NCI-H146 treated with DMSO at 0.1 percent for 48 hours (cell line): Measurements from ENCODE around the gene OR10C1.
"Not testable (repeated sequence)": the region's sequence is repeated elsewhere in the genome, so short reads cannot be mapped to it uniquely, and the experiment has no call there.

Experiments used
- DNase-seq: peaks from one replicate; lab custom pipeline; 2025; ENCODE audit not compliant: unreplicated experiment; lab: John Stamatoyannopoulos, UW

The OR10C1 gene

GRCh38 chr6:29439006-29439405 lies at the start of gene OR10C1:
OR10C1 (plus strand) TSS chr6:29439306; CDS start chr6:29440016, 710 bp downstream.
- DNase-seq: no peak

GRCh38 chr6:29395331-29395730 lies 43.8 kb upstream of the OR10C1 start, which contains the start of gene OR12D2:
OR12D2 (plus strand) TSS chr6:29395631; CDS start chr6:29396700, 1,069 bp downstream.
- DNase-seq: no peak

DNA sequence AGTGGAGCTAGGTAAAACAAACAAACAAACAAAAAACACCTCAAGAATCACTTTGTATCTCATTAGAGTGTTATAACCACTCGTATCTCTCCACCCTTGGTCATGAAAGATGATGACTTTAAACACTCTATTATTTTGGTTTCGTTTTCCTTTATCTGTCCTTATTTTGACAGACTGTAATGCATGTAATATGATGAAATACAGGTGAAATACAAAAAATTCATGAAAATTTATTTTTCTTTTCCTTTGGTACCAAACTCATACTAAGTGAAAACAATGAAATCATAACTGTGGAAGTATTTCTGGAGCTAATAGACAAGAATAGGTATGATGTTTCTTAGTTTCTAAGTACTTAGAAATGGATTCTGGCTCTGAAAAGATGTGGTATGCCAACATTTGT lies 39.6 kb upstream of the OR10C1 start:
- no peak for DNase-seq

DNA sequence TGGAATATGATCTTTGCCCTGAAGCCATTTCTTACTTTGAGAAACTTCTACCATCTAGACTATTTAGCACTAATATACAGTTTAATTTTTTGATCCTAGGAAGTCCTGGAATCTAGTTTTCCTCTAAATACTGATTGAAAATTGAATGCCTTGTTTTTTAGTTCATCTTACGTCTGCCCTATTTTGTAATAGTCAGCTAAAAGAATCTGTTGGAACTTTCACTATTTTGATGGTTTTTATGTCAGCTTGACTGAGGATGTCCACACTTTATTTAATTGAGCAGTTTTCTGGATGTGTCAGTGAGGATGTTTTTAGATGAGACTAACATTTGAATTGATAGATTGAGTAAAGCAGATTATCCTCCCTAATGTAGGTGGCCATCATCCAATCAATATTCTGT lies 35.3 kb upstream of the OR10C1 start:
- DNase-seq: no peak

GRCh38 chr6:29414588-29414987 lies 24.5 kb upstream of the OR10C1 start, which contains the start of gene OR12D1:
OR12D1 (plus strand) TSS chr6:29414928.
- DNase-seq: no peak

GRCh38 chr6:29419516-29419915 lies 19.6 kb upstream of the OR10C1 start:
- no peak for DNase-seq

DNA sequence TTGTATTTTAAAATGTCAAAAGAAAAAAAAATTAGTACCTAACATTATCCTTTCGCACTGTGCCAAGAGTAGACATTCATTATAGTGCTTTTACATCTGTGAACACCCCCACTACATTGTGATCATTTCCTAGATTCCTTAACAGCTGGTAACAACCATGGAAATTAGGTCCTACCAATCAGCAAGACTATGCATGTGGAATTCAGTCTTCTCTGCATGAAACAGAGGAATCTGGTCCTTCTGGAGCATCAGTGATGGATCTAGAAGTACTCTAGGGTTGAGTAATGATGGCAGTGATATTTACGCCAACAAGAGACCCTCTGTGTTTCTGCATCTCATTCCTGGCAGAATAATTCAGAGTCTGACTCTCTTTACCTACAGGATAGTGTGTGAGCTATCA lies 14.9 kb upstream of the OR10C1 start:
- DNase-seq: no peak

DNA sequence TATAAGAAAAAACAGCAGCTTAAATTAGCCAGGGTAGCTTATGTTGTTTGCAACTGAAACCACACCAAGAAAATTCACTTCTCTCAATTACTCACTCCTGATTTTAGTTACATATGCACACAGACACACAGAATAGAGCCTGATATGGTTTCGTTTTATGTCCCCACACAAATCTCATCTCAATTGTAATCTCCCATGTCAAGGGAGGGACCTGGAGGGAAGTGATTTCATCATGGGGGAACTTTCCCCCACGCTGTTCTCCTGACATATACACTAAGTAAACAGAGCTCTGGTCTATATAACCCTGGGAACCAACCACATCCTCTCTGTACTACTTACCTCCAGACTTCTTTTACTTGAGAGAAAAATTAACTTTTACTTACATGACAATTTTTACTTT lies 14.5 kb upstream of the OR10C1 start:
- DNase-seq: no peak

- DNase-seq: no peak
Measured at GRCh38 chr6:29425075-29425474, 14.0 kb upstream of the OR10C1 start.

GRCh38 chr6:29426654-29427053 lies 12.5 kb upstream of the OR10C1 start:
- DNase-seq: no peak

DNA sequence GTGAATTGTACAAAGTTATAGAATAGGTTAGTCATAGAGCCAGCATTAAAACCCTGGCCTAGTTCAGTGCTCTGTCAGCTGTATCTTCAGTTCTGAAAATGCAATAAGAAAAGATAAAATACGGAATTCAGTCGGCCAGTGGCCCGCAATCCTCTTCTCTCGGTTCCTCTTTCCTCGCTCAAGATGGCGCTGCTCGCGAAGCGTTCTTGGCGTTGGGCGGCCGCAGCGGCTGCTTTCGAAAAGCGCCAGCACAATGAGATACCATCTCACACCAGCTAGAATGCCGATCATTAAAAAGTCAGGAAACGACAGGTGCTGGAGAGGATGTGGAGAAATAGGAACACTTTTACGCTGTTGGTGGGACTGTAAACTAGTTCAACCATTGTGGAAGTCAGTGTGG lies 2.4 kb upstream of the OR10C1 start:
- not testable (repeated sequence) for DNase-seq

DNA sequence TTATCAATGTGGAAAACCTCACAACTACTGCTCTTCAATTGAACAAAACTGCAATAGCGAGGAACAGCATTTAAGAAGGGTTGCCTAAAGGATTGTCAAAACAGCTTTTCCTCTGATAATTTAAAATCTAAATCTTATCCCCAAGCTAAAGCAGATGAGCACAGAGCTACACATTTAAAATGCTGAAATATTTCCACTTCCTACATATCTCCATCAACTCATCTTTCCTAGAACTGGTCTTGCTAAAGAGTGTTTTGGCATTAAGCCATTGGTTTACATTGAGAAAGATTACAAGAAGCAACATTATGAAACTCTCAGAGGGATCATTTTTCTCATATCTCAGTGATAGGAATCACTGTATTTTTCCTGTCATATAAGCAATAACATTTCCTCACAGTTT lies 3.6 kb downstream of the OR10C1 start:
- no peak for DNase-seq

GRCh38 chr6:29444031-29444430 lies 4.9 kb downstream of the OR10C1 start:
- not testable (repeated sequence) for DNase-seq

GRCh38 chr6:29447670-29448069 lies 8.6 kb downstream of the OR10C1 start:
- DNase-seq: no peak

GRCh38 chr6:29451471-29452193 lies 12.5 kb downstream of the OR10C1 start:
- DNase-seq: no peak

- no peak for DNase-seq
Measured at GRCh38 chr6:29456971-29457370, 17.9 kb downstream of the OR10C1 start, which contains the start of the genes OR11A1 and OR2H1. OR11A1 (minus strand) TSS chr6:29457071; CDS start chr6:29427641, 29,430 bp downstream. OR2H1 (plus strand) TSS chr6:29457155; CDS start chr6:29461770, 4,615 bp downstream.

DNA sequence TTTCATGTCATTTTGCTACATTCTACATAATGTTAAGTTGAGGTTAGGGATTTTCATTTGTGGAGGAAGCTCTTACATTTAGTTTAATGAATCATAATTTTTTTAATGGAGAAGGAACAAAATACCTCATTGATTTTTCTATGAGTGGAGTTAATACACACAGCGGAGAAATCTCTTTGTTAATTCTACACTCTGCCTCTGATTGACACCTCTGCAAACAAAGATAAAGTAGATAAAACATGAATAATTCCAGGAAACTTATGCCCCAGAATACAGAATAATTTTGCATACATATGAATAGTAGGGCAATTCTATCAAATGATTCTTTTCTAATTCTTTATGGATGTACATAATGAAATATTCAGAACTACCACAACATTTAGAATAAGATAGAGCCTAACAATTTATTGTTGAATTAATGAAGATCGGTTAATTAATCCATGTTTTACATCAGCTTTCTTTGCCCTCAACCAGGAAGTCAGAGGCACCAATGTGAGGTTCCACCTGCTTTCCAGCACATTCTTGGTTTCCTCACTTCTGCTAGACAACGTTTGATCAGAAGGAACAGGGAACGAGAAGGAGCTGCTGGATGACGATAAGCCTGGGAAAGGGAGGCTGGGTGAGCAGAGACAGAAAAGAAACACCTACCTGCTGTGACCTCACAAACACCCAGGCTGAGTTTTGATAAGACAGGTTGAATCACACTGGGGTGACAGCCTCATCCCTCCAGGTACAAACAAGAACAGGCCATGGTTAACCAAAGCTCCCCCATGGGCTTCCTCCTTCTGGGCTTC lies 22.1 kb downstream of the OR10C1 start:
- no peak for DNase-seq

GRCh38 chr6:29462022-29462421 lies 22.9 kb downstream of the OR10C1 start:
- no peak for DNase-seq

DNA sequence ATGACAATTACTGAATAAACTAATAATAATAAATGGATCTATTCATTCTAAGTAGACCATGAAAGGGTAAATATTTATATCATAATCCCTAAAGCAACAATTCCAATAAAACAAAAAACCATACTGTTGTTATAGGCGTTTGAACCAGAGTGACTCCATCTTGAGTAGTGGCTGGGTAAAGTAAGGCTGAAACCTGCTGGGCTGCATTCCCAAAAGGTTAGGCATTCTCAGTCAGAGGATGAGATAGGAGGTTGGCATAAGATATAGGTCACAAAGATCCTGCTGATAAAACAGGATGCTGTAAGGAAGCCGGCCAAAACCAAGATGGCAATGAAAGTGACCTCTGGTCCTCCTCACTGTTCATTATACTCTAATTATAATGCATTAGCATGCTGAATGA lies 26.2 kb downstream of the OR10C1 start:
- DNase-seq: no peak

- no peak for DNase-seq
Measured at GRCh38 chr6:29465801-29466200, 26.7 kb downstream of the OR10C1 start.

DNA sequence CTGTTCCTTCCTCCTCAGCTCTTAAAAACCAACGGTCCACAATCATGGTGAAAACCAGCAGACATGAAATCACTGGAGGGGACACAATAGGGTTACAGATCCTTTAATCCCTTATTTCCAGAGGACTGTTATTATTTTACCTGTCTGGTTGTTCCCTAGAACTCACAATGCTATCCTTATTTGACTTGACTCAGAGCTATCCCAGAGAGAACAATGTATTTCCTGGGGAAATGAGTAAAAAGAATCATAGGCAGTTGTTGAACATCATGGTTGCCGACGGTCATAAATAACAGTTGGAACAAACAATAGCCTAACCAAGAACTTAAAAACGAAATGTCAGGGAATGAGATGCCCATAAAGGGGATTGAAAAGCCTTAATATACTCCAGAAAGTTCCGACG lies 27.1 kb downstream of the OR10C1 start:
- no peak for DNase-seq

DNA sequence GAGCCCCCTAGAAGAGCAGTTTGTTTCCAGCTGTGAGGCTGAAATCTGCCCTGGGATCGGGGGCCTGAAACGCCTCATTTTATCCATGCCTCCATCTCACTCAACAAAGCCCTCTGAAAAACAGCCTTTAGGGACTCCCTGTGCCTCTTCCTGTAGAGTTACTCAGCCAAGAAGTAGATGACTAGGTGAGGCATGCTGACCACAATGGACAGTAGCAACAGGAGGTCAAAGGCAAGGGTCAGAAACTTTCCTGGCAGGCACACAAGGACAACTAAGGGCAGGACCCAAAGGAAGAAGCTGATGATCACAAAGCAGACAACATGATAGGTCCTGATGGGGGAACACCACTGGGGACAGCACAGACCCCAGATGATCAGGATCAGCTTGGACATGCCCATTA lies 35.9 kb downstream of the OR10C1 start:
- DNase-seq: no peak
